Heart left ventricle (tissue), 13 donors: Measurements from ENCODE around the gene DCUN1D4.

Experiments
- POLR2A ChIP-seq, 2 donors: fragments of 450-650 bp; IDR thresholded peaks; one replicate each; pipeline ENCODE4 v1.6.1; 2017; ENCODE audit warnings: antibody characterized with exemption in 2 of 2, mild to moderate bottlenecking in 2 of 2, moderate library complexity in 2 of 2
- TF ChIP-seq, protein P1 (sequence below), 12 donors: fragments of 200-600 bp; sonication (generic) in 4 of 12; IDR thresholded peaks; one replicate each; pipeline versions ENCODE4 v1.5.0 to v1.8.0; 2018 to 2022; ENCODE audit warnings: antibody characterized with exemption in 12 of 12, mild to moderate bottlenecking in 5 of 12
- donor health status: ischemic (EF 13 %, LVEDD 7.1; RV severe dilation, severe dysfunction).
- donor health status: DM: no; HTN: yes; CAD: no.
- donor health status: DM: no; HTN: no; CAD: no.
- donor health status: ischemic (EF 25% LVEDD 6.9; RV normal size, moderate dysfunction).
- donor health status: ischemic (EF 25% LVEDD 5.7; RV mildly dilated, moderate dysfunction).
- donor health status: ischemic (EF 35%, LVEDD 5.7; RV mildly dilated, moderate dysfunction).
- donor health status: nonischemic (EF 11% LVEDD 7.7; RV severe dilation, severe dysfunction).
- donor health status: DM: yes; HTN: yes; CAD: no.
- donor health status: PGD.
- donor health status: ischemic (EF 29% LVEDD 5.4; RV normal size, mild dysfunction).
- donor health status: nonischemic (EF 23%, LVEDD 6.1; RV moderate dilation, normal function).

GRCh38 chr4:51931461-51931860 lies 88.5 kb downstream of the DCUN1D4 start:
- TF ChIP-seq POLR2A (IDR thresholded peaks at IDR 0.05), result no peak
- TF ChIP-seq, protein P1, sequence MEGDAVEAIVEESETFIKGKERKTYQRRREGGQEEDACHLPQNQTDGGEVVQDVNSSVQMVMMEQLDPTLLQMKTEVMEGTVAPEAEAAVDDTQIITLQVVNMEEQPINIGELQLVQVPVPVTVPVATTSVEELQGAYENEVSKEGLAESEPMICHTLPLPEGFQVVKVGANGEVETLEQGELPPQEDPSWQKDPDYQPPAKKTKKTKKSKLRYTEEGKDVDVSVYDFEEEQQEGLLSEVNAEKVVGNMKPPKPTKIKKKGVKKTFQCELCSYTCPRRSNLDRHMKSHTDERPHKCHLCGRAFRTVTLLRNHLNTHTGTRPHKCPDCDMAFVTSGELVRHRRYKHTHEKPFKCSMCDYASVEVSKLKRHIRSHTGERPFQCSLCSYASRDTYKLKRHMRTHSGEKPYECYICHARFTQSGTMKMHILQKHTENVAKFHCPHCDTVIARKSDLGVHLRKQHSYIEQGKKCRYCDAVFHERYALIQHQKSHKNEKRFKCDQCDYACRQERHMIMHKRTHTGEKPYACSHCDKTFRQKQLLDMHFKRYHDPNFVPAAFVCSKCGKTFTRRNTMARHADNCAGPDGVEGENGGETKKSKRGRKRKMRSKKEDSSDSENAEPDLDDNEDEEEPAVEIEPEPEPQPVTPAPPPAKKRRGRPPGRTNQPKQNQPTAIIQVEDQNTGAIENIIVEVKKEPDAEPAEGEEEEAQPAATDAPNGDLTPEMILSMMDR (IDR thresholded peaks at IDR 0.05), result no peak
